ENCODE data around the gene NCKAP5.

NCKAP5 gene

GRCh38 chr2:133568172-133568571, at the start of gene NCKAP5:
Gene NCKAP5, minus strand, starts transcription at chr2:133568463. Its CDS starts 50,937 bp downstream, at chr2:133517526.
- DNase-seq (ENCODE audit: low read depth in 2 of 3, low spot score in 1 of 3), result no peak

- DNase-seq (ENCODE audit: low read depth in 2 of 3, low spot score in 1 of 3), result no peak
Measured at GRCh38 chr2:133609664-133610063, 41.4 kb upstream of the NCKAP5 start.

GRCh38 chr2:133608291-133608690, 40.0 kb upstream of the NCKAP5 start:
- no peak for DNase-seq (ENCODE audit: low read depth in 2 of 3, low spot score in 1 of 3)

GRCh38 chr2:133607679-133608078, 39.4 kb upstream of the NCKAP5 start:
- no peak for DNase-seq (ENCODE audit: low read depth in 2 of 3, low spot score in 1 of 3)

GRCh38 chr2:133606616-133607015, 38.4 kb upstream of the NCKAP5 start:
- no peak for DNase-seq (ENCODE audit: low read depth in 2 of 3, low spot score in 1 of 3)

GRCh38 chr2:133605766-133606137, 37.5 kb upstream of the NCKAP5 start:
- DNase-seq (ENCODE audit: low read depth in 2 of 3, low spot score in 1 of 3), result no peak

GRCh38 chr2:133605011-133605765, 36.9 kb upstream of the NCKAP5 start:
- no peak for DNase-seq (ENCODE audit: low read depth in 2 of 3, low spot score in 1 of 3)

GRCh38 chr2:133603109-133603508, 34.8 kb upstream of the NCKAP5 start:
- DNase-seq (ENCODE audit: low read depth in 2 of 3, low spot score in 1 of 3), result no peak

GRCh38 chr2:133602538-133602937, 34.3 kb upstream of the NCKAP5 start:
- no peak for DNase-seq (ENCODE audit: low read depth in 2 of 3, low spot score in 1 of 3)

- no peak for DNase-seq (ENCODE audit: low read depth in 2 of 3, low spot score in 1 of 3)
Measured at GRCh38 chr2:133600266-133600928, 32.1 kb upstream of the NCKAP5 start.

- no peak for DNase-seq (ENCODE audit: low read depth in 2 of 3, low spot score in 1 of 3)
Measured at GRCh38 chr2:133599811-133600210, 31.5 kb upstream of the NCKAP5 start.

- DNase-seq (ENCODE audit: low read depth in 2 of 3, low spot score in 1 of 3), result no peak
Measured at GRCh38 chr2:133599211-133599803, 31.0 kb upstream of the NCKAP5 start.

GRCh38 chr2:133598769-133599168, 30.5 kb upstream of the NCKAP5 start:
- DNase-seq (ENCODE audit: low read depth in 2 of 3, low spot score in 1 of 3), result no peak

- DNase-seq (ENCODE audit: low read depth in 2 of 3, low spot score in 1 of 3), result no peak
Measured at GRCh38 chr2:133596701-133597393, 28.6 kb upstream of the NCKAP5 start.

- DNase-seq (ENCODE audit: low read depth in 2 of 3, low spot score in 1 of 3), result no peak
Measured at GRCh38 chr2:133591164-133591563, 22.9 kb upstream of the NCKAP5 start.

GRCh38 chr2:133589456-133589855, 21.2 kb upstream of the NCKAP5 start:
- no peak for DNase-seq (ENCODE audit: low read depth in 2 of 3, low spot score in 1 of 3)

GRCh38 chr2:133588144-133588543, 19.9 kb upstream of the NCKAP5 start:
- no peak for DNase-seq (ENCODE audit: low read depth in 2 of 3, low spot score in 1 of 3)

- DNase-seq (ENCODE audit: low read depth in 2 of 3, low spot score in 1 of 3), result no peak
Measured at GRCh38 chr2:133586978-133587377, 18.7 kb upstream of the NCKAP5 start.

- no peak for DNase-seq (ENCODE audit: low read depth in 2 of 3, low spot score in 1 of 3)
Measured at GRCh38 chr2:133581010-133581760, 12.9 kb upstream of the NCKAP5 start.

- no peak for DNase-seq (ENCODE audit: low read depth in 2 of 3, low spot score in 1 of 3)
Measured at GRCh38 chr2:133579274-133579673, 11.0 kb upstream of the NCKAP5 start.

- no peak for DNase-seq (ENCODE audit: low read depth in 2 of 3, low spot score in 1 of 3)
Measured at GRCh38 chr2:133576714-133577113, 8.5 kb upstream of the NCKAP5 start.
